HG03039 (cell line): Measurements from ENCODE around the gene CAMTA1.
"Not testable (repeated sequence)": the region's sequence is repeated elsewhere in the genome, so short reads cannot be mapped to it uniquely, and the experiment has no call there.

Experiments
- ATAC-seq: cut with Tn5 transposase; IDR thresholded peaks from one replicate; pipeline ENCODE4 v1.9.1; 2021; ENCODE audit warnings: mild to moderate bottlenecking, moderate library complexity; ENCODE audit not compliant: unreplicated experiment

CAMTA1 gene

GRCh38 chr1:7586031-7586941 is 801.0 kb downstream of the CAMTA1 start:
- no peak for ATAC-seq

DNA sequence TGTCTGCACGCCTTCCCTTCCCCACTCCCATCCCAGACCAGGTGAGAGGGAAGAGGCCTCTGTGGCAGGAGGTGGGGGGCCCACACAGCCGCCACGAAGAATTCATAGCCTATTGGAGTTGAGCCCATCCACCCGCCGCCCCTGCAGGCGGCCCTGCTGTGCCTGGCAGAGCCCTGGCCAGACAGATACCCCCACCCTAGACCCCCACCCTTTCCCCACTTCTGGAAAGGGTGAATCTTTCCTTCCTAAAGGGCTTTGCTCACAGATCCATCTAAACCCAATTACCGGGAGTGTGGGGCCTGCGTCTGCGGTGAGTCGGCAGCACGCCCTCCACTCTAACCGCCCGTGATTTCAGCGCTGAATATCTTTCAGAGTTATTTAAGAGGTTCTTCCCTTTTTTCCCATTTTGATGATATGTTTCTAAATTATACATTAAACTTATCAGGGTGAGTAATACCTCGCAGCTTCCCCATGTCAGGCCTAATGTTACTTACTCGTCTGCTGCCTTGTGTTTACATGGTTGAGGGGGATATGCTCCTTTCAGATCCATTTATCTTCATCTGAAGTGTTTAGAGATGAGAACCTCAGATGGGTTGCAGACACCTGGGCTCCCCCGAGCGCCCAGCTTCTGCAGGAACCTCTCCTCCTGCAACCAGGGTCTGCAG is 802.0 kb downstream of the CAMTA1 start:
- no peak for ATAC-seq

- no peak for ATAC-seq
These were observed 802.7 kb downstream of the CAMTA1 start for GRCh38 chr1:7587773-7588456.

DNA sequence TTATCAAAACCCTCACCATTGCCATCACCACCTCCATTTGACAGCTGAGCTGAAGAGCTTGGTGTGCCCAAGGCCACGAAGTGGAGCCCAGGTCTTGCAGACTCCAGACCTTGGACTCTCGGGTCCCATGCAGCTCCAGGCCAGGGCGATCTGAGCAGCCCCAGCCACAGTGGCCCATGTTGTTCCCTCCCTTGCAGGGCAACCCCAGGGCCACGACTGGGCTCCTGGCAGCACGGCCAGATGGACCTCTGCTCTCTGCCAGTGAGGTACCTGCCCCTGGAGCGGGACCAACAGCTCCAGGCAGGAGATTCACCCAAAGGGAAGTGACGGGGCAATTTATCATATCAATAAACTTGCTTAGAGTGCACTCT is 803.2 kb downstream of the CAMTA1 start:
- no peak for ATAC-seq

DNA sequence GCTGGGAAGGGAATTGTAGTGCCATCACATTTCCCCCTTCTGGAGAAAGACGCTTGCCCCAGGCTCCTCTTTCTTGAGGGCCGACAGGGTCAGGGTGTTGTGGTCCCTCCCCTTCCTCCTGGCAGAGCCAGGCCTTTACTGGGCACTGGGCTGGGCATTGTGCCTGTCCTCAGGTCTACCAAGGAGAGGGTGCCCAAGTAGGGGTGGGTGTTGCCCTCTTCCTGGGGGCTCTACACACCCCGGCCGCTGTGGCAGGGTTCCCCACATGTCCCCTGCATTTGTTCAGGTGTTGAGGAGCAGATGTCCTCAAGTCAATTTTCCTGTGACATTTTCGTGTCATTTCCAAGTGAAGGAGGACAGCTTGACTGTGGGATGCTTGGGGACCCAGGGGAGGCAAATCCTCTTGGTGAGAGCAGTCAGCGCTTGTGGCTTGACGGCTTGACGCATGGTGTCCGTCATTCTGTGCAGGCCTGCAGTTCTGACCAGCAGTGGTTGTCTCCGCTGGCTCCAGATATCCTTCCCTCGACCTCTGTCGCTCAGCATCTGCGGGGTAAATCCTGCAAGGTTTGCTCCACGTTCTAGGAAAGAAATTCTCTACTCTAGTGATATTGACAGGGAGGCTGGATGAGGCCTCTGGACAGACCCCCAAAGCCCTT is 804.0 kb downstream of the CAMTA1 start:
- no peak for ATAC-seq

- no peak for ATAC-seq
These were observed 804.6 kb downstream of the CAMTA1 start for GRCh38 chr1:7589774-7590425.

DNA sequence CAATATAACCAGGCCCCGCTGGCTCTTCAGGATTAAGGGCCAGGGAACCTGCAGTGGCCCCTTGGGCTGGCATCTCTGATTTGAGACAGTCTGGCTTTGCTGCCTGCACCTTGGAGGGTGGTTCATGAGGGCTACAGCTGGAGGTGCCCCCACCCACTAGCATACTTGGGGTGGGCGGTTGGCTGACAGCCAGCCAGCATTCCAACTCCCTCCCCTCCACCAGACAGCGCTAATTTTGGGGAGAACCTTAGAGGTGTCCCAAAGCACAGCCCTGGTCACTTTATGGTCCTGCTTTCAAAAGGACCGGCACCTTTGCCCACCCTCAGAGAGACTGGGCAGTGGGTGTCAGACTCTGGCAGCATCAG is 805.2 kb downstream of the CAMTA1 start:
- no peak for ATAC-seq

GRCh38 chr1:7591565-7591964 is 806.3 kb downstream of the CAMTA1 start:
- ATAC-seq: no peak

- no peak for ATAC-seq
These were observed 807.0 kb downstream of the CAMTA1 start for GRCh38 chr1:7592120-7592798.

GRCh38 chr1:7594002-7594713 is 808.9 kb downstream of the CAMTA1 start:
- no peak for ATAC-seq

DNA sequence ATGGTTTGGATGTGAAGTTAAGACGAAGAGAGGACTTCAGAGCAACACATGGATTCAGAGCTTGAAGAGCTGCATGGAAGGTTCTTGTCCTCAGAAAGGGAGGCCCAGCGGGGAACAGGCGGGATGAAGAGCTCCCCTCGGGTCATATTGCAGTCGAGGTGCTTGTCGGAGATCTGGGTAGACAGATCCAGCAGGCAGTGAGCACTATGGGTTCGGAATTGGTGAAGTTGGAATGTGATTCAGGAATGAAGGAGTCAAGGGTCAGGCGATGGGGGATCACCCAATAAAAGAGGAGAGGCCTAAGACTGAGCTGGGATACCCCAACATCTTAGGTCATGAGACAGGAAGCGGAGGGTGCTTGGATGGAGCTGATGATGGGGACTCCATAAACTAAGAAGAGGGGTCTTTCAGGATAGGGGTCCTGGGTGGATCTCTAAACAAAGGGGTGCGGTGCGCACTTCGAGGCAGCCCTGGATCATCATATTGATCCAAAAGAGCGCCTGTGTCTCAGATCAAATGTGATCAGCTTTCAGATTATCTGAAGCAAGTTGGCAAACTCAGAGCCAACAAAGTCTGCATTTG is 809.6 kb downstream of the CAMTA1 start:
- ATAC-seq: no peak

DNA sequence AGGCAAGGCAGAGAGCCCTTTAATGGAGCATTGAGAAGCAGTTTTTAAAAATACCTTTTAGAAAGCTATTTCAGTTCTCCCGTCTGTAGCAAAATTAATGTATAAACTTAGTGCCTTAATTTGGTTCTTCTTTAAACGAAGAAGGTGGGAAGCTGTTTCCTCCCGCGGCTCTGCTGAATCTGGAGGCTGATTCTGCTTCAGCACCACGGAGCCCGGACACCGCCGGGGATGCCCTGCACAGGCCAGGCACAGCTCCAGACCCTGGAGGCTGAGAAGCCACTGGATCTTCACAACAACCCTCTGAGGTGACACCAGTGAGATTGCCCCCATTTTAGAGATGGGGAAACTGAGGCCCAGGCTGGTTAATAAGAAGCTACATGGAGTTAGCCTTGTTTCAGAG is 810.1 kb downstream of the CAMTA1 start:
- ATAC-seq: no peak

DNA sequence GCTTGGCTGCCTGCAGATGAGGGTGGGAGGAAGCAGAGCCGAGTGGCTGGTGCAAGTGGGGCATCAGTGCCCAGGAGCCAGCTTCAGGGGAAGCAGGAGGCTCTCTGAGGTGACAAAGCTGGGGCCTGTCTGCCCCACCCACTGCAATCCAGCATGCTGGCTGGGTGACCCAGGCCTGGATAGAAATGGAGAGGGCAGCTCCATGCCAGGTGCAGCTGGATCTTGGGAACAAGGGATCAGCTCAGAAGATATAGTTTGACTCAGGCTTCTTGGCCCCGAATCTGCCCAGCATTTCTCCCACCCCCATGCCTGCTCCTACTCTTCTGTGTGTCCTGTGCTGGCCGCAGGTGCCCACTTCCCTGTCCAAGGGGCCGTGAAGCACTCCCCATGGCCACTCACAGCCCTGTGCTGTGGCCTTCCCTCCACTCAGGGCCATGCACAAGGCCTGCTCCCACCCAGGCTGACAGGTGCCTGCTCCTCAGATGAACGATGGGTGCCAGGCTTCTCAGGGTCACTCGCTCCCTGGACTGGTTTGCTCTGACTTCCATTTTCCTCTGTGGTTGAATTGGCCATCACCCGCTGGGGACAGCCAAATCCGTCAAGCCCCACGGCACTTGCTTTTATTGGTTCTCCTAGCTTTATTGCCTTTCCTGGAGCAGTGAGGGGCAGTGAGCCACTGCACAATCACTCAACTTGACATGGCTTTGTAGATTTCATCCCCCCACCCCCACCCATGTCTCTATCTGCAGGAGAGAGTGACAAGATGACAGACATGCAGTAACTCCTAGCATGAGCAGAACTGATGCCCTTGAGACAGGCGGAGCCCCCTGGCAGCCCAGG is 811.1 kb downstream of the CAMTA1 start:
- ATAC-seq: no peak

- ATAC-seq: not testable (repeated sequence)
These were observed 812.8 kb downstream of the CAMTA1 start for GRCh38 chr1:7598058-7598457.

GRCh38 chr1:7604906-7605305 is 819.7 kb downstream of the CAMTA1 start:
- not testable (repeated sequence) for ATAC-seq

GRCh38 chr1:7606096-7606495 is 820.8 kb downstream of the CAMTA1 start:
- no peak for ATAC-seq

DNA sequence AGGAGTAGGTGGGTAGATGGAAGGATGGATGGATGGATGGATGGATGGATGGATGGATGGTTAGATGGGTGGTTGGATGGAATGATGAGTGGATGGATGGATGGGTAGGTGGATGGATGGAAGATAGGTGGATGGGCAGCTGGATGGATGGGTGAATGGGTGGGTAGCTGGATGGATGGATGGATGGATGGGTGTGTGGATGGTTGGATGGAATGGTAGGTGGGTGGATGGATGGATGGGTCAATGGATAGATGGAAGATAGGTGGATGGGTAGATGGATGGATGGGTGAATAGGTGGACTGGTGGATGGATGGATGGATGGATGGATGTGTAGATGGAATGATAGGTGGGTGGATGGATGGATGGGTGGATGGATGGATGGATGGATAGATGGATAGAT is 821.8 kb downstream of the CAMTA1 start:
- no peak for ATAC-seq

DNA sequence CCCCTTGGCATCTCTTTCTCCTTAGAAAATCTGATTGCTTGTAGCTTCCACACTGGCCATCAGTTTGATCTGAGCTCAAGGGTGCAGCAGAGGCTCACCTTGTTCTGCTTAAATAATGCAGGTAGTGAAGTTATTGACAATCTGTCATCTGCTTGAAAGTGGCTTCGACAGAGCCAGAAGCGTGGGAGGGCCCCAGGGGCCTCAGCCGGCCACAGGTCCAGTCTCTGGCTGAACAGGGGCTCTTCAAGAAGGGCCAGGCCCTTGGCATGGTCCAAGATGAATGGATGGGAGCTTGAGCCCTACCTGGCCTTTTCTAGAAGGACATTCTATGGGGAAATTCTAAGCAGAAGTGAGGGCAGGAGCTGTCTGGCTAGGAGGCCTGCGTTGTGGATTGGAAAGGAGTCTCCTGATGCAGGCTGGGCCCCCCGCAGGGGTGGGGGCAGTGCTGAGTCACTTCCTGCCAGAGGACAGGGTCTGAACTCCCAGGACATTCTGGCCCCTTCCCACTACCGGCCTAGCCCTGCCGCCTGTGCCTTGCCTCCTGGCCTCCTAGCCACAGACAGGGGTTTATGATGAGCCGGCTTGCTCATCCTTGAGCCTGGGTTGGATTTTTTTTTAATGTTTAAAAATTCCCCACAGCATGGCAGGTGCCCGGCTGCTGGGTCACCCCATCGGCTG is 823.5 kb downstream of the CAMTA1 start:
- ATAC-seq: no peak
